Tibial nerve (tissue), 3 donors: ENCODE data around the gene KDM5C.

Experiments used
- CTCF ChIP-seq, 5 experiments: fragments of 200-600 bp in 3 of 5; fragments of 450-650 bp in 2 of 5; sonication (generic) in 3 of 5; IDR thresholded peaks; one replicate each; pipeline ENCODE4 v1.5.1; 2016 to 2019; ENCODE audit warnings: antibody characterized with exemption in 5 of 5, mild to moderate bottlenecking in 3 of 5, moderate library complexity in 2 of 5
- POLR2A ChIP-seq, 2 donors: fragments of 450-650 bp; IDR thresholded peaks; one replicate each; pipeline ENCODE4 v1.6.1; 2017; ENCODE audit warnings: antibody characterized with exemption in 2 of 2, mild to moderate bottlenecking in 2 of 2, moderate library complexity in 2 of 2

- TF ChIP-seq CTCF (IDR thresholded peaks at IDR 0.05) (no peak), POLR2A (IDR thresholded peaks at IDR 0.05) (no peak)
Measured at GRCh38 chrX:53223068-53223693, 1.8 kb downstream of the KDM5C start.
